H1 (cell line): ENCODE data around the gene USP37.

Experiments used
- CBX8 ChIP-seq: fragments of 300-800, 300-1000 bp; sonication (generic); IDR thresholded peaks from 2 replicates; pipeline ENCODE4 v1.7.1; 2016; ENCODE audit warnings: low read depth, low read length, borderline replicate concordance
- CHD2 ChIP-seq: IDR thresholded peaks from 2 replicates; pipeline ENCODE4 v1.6.1; 2012; ENCODE audit warnings: low read length, improper control_type of control experiment
- EP300 ChIP-seq, 2 experiments: IDR thresholded peaks; 1 replicate in 1 of 2; 2 replicates in 1 of 2; pipeline ENCODE4 v1.6.1; 2011 to 2012; ENCODE audit warnings: low read depth in 2 of 2, low read length in 2 of 2, mild to moderate bottlenecking in 2 of 2, borderline replicate concordance in 1 of 2, inconsistent platforms in 1 of 2, moderate library complexity in 1 of 2
- EZH2 ChIP-seq: fragments of 200-600 bp; sonication (generic); IDR thresholded peaks from 2 replicates; pipeline ENCODE4 v1.7.1; 2012; ENCODE audit warnings: low read depth, mild to moderate bottlenecking, moderate library complexity, low read length, inconsistent platforms; ENCODE audit not compliant: severe bottlenecking
- POLR2AphosphoS5 ChIP-seq: IDR thresholded peaks from 2 replicates; pipeline ENCODE4 v1.6.1; 2011; ENCODE audit warnings: low read depth, low read length
- TAF1 ChIP-seq: IDR thresholded peaks from 2 replicates; pipeline ENCODE4 v1.6.1; 2011; ENCODE audit warnings: mild to moderate bottlenecking, low read depth, low read length
- ZNF274 ChIP-seq: IDR thresholded peaks from 2 replicates; pipeline ENCODE4 v1.7.0; 2012; ENCODE audit warnings: low read length, borderline replicate concordance; ENCODE audit errors: extremely low read depth
- TF ChIP-seq, protein P1 (sequence below), 3 experiments: IDR thresholded peaks; 1 replicate in 2 of 3; 2 replicates in 1 of 3; pipeline versions ENCODE4 v1.5.1 to v1.6.1; 2011; ENCODE audit warnings: low read length in 3 of 3, mild to moderate bottlenecking in 3 of 3, inconsistent platforms in 2 of 3, low read depth in 1 of 3, moderate library complexity in 1 of 3; ENCODE audit not compliant: insufficient read depth in 1 of 3; ENCODE audit errors: control extremely low read depth in 1 of 3

DNA sequence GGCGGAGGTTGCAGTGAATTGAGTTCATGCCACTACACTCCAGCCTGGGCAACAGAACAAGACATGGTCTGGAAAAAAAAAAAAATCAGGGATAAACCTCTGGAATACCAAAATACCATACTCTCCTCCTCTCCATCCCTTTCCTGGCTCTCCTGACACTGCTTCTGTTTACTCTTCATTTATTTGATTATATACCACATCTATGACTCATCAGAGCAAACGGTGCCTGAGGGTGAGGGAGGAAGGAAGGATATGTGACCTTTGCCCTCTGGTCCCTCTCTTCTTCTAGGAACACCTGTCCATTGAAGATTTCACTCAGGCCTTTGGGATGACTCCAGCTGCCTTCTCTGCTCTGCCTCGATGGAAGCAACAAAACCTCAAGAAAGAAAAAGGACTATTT, 119.2 kb downstream of the USP37 start:
- TF ChIP-seq, protein P1, sequence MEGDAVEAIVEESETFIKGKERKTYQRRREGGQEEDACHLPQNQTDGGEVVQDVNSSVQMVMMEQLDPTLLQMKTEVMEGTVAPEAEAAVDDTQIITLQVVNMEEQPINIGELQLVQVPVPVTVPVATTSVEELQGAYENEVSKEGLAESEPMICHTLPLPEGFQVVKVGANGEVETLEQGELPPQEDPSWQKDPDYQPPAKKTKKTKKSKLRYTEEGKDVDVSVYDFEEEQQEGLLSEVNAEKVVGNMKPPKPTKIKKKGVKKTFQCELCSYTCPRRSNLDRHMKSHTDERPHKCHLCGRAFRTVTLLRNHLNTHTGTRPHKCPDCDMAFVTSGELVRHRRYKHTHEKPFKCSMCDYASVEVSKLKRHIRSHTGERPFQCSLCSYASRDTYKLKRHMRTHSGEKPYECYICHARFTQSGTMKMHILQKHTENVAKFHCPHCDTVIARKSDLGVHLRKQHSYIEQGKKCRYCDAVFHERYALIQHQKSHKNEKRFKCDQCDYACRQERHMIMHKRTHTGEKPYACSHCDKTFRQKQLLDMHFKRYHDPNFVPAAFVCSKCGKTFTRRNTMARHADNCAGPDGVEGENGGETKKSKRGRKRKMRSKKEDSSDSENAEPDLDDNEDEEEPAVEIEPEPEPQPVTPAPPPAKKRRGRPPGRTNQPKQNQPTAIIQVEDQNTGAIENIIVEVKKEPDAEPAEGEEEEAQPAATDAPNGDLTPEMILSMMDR (IDR thresholded peaks at IDR 0.05; ENCODE audit: control extremely low read depth in 1 of 3, insufficient read depth in 1 of 3, low read depth in 1 of 3, low read length in 3 of 3), result no peak
- no peak for TF ChIP-seq EP300 (IDR thresholded peaks at IDR 0.05; ENCODE audit: borderline replicate concordance in 1 of 2, low read depth in 2 of 2, low read length in 2 of 2)
- TF ChIP-seq POLR2AphosphoS5, result no peak
- TF ChIP-seq ZNF274, result no peak
- no peak for TF ChIP-seq EZH2
- TF ChIP-seq CHD2, result no peak
- no peak for TF ChIP-seq CBX8
- no peak for TF ChIP-seq TAF1
